ENCODE measurements around the gene NAALADL2. TPM values are rescaled to one million over a fixed set of nuclear protein-coding genes. Genes with fewer than 3 reads are reported as not detected.

The NAALADL2 gene
- polyA plus RNA-seq, 3 donors from 2014 or later: 0.10 TPM; not detected in 2

DNA sequence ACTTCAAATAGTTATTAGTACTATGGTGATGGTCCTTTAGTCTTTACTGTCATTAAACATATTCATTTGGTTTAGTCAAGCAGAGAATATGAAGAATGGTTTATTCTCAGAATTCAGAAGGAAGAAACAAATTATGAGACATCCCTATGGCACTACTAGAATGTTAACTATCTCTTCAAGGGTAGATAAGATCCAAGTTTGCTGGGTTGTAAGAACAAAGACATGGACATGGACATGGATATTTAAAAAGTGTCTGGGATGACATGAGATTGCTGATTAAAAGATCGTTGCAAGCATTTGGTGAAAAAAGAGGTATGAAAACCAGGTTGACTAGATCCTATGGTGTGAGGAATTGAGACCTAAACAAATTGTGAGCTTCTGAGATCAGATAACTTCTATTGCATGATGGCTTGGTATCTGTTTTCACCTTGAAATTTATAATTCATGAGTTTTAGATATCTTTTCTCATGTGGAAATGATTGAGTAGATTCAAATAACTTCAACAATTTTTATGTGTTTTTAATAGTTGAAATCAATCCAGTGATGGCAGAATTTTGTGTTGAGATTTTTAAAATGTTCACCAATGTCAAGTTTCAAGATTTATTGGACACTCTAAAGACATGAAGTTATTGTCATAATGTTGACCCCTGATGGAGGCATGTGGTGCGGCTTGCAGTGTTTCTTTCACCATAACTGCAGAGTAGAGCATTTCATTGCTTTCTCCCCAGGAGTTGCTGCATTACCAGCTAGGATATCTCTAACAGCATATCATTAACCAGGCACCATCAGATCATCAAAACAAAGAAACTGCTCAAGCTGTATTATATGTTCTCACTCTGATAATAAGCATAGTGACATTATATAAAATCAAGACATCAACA lies 72.6 kb downstream of the NAALADL2 start:
- no peak overlapping the region for H3K4me3 Mint-ChIP-seq
- no peaks in the 10 kb centered on the region for H3K36me3 Mint-ChIP-seq
- peaks cover 6 to 30% (median 15%) of the 10 kb centered on the region in 6 donors for H3K9me3 Mint-ChIP-seq
- no peak overlapping the region for H3K27ac Mint-ChIP-seq
- H3K27me3 Mint-ChIP-seq (ENCODE audit: low read depth in 3 of 3): no peaks in the 10 kb centered on the region
- H3K4me1 Mint-ChIP-seq: no peaks in the 10 kb centered on the region
- no peak for DNase-seq

- H3K4me1 Mint-ChIP-seq: no peaks in the 10 kb centered on the region
- no peak for DNase-seq
- H3K36me3 Mint-ChIP-seq: no peaks in the 10 kb centered on the region
- no peak overlapping the region for H3K27ac Mint-ChIP-seq
- H3K27me3 Mint-ChIP-seq (ENCODE audit: low read depth in 3 of 3): peaks cover 0 to 3% (median 0%) of the 10 kb centered on the region in 3 donors
- H3K9me3 Mint-ChIP-seq: peaks cover 10 to 49% (median 28%) of the 10 kb centered on the region in 6 donors
- H3K4me3 Mint-ChIP-seq: no peak overlapping the region
Observed at GRCh38 chr3:174936590-174936989, 77.5 kb downstream of the NAALADL2 start.

GRCh38 chr3:174937478-174937877 lies 78.3 kb downstream of the NAALADL2 start:
- Mint-ChIP-seq H3K4me3 (no peak overlapping the region), H3K4me1 (no peaks in the 10 kb centered on the region), H3K27me3 (ENCODE audit: low read depth in 3 of 3) (peaks cover 0 to 3% (median 0%) of the 10 kb centered on the region in 3 donors), H3K27ac (no peak overlapping the region), H3K36me3 (no peaks in the 10 kb centered on the region), H3K9me3 (peaks cover 10 to 42% (median 28%) of the 10 kb centered on the region in 6 donors)
- DNase-seq: no peak

- H3K27ac Mint-ChIP-seq: no peak overlapping the region
- H3K4me1 Mint-ChIP-seq: no peaks in the 10 kb centered on the region
- DNase-seq: no peak
- H3K27me3 Mint-ChIP-seq (ENCODE audit: low read depth in 3 of 3): peaks cover 0 to 3% (median 0%) of the 10 kb centered on the region in 3 donors
- peaks cover 13 to 44% (median 29%) of the 10 kb centered on the region in 6 donors for H3K9me3 Mint-ChIP-seq
- H3K36me3 Mint-ChIP-seq: no peaks in the 10 kb centered on the region
- no peak overlapping the region for H3K4me3 Mint-ChIP-seq
Observed at GRCh38 chr3:174938102-174938501, 79.0 kb downstream of the NAALADL2 start.

GRCh38 chr3:174940151-174940550 lies 81.0 kb downstream of the NAALADL2 start:
- no peaks in the 10 kb centered on the region for H3K4me1 Mint-ChIP-seq
- H3K36me3 Mint-ChIP-seq: no peaks in the 10 kb centered on the region
- H3K27me3 Mint-ChIP-seq (ENCODE audit: low read depth in 3 of 3): peaks cover 0 to 3% (median 0%) of the 10 kb centered on the region in 3 donors
- H3K27ac Mint-ChIP-seq: no peak overlapping the region
- no peak for DNase-seq
- H3K4me3 Mint-ChIP-seq: no peak overlapping the region
- peaks cover 18 to 52% (median 33%) of the 10 kb centered on the region in 6 donors for H3K9me3 Mint-ChIP-seq

- Mint-ChIP-seq H3K27me3 (ENCODE audit: low read depth in 3 of 3) (peaks cover 0 to 3% (median 0%) of the 10 kb centered on the region in 3 donors), H3K9me3 (peaks cover 15 to 50% (median 28%) of the 10 kb centered on the region in 6 donors), H3K36me3 (no peaks in the 10 kb centered on the region), H3K4me1 (no peaks in the 10 kb centered on the region), H3K4me3 (no peak overlapping the region), H3K27ac (no peak overlapping the region)
- DNase-seq: no peak
Observed at GRCh38 chr3:174945276-174945675, 86.1 kb downstream of the NAALADL2 start.

DNA sequence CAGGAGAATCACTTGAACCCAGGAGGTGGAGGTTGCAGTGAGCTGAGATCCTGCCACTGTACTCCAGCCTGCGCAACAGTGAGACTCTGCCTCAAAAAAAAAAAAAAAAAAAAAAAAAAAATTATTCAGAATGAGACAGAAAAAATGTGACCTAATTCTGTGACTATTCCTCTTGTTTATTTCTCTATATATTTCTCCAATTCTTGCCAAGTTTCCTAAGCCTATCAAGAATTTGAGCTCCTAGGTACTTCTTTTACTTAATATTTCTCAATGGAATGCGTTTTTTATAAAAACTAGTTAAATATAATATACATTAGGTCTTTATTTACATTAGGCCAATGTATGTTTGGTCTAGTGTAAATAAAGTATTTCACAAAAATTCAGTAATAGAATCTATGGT lies 86.8 kb downstream of the NAALADL2 start:
- H3K9me3 Mint-ChIP-seq: peaks cover 11 to 45% (median 24%) of the 10 kb centered on the region in 6 donors
- H3K4me3 Mint-ChIP-seq: no peak overlapping the region
- H3K36me3 Mint-ChIP-seq: no peaks in the 10 kb centered on the region
- no peaks in the 10 kb centered on the region for H3K4me1 Mint-ChIP-seq
- DNase-seq: no peak
- H3K27ac Mint-ChIP-seq: no peak overlapping the region
- H3K27me3 Mint-ChIP-seq (ENCODE audit: low read depth in 3 of 3): no peaks in the 10 kb centered on the region

DNA sequence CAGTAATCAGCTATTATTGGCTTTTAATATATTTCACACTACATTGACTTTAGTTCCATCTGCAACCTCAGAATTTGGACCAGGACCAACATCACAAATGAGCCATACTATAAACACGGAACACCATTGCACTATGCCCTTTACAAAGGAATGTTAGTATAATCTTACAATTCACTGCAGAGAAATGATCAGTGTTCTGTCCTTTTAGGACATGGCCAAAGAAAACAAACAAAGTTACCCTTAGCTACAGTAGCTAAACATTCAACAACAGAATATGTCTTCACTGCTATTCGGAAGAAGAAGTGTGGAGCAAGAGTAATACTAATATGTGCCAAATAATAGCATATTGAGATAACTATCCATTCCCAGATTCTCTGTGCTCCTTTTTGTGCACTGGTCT lies 90.4 kb downstream of the NAALADL2 start:
- Mint-ChIP-seq H3K27ac (no peak overlapping the region), H3K36me3 (no peaks in the 10 kb centered on the region), H3K4me3 (no peak overlapping the region), H3K27me3 (ENCODE audit: low read depth in 3 of 3) (no peaks in the 10 kb centered on the region), H3K4me1 (no peaks in the 10 kb centered on the region), H3K9me3 (peaks cover 0 to 44% (median 11%) of the 10 kb centered on the region in 6 donors)
- no peak for DNase-seq

DNA sequence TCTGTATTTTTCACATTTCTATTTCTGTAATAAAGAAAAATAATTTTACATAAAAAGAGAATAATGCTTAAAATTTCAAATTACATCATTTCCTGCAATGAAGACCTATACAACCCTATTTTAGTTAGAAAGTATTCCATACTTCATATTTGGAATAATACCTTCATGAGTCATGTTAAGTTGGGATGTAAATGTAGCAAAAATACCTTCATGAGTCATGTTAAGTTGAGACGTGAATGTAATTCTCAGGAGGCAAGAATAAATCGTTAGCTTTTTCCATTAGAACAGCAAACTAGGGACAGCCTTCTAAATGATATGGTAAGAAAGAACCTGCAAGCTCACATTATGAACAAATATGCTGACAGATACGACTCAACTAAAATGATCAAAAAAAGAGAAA lies 91.9 kb downstream of the NAALADL2 start:
- Mint-ChIP-seq H3K4me1 (no peaks in the 10 kb centered on the region), H3K27ac (no peak overlapping the region), H3K36me3 (no peaks in the 10 kb centered on the region), H3K27me3 (ENCODE audit: low read depth in 3 of 3) (no peaks in the 10 kb centered on the region), H3K9me3 (peaks cover 0 to 47% (median 11%) of the 10 kb centered on the region in 6 donors), H3K4me3 (no peak overlapping the region)
- no peak for DNase-seq

DNA sequence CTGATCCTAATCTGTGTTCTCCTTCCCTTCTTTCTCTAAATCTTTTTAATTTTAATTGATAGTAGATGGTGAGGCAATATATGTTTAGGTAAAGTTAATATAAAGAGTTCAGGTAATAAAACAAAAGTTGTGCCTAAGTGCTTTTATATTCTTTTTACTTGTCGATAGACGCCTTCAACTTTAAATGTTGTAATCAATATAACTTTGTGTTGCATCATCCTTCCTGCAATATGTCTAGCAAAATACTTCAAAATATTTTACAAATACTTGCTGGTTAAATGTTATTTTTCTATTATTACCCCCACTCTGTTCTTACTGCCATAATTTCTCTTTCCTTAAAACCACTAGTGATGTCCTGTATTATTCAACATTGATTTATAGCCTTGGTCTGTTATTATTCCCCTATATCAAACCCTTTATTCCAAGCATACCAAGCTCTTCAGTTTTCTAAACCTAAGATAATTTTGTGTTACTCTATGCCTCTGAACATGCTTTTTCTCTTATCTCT lies 92.4 kb downstream of the NAALADL2 start:
- Mint-ChIP-seq H3K36me3 (no peaks in the 10 kb centered on the region), H3K27ac (no peak overlapping the region), H3K4me3 (no peak overlapping the region), H3K9me3 (peaks cover 2 to 50% (median 11%) of the 10 kb centered on the region in 6 donors), H3K4me1 (no peaks in the 10 kb centered on the region), H3K27me3 (ENCODE audit: low read depth in 3 of 3) (no peaks in the 10 kb centered on the region)
- DNase-seq: no peak

DNA sequence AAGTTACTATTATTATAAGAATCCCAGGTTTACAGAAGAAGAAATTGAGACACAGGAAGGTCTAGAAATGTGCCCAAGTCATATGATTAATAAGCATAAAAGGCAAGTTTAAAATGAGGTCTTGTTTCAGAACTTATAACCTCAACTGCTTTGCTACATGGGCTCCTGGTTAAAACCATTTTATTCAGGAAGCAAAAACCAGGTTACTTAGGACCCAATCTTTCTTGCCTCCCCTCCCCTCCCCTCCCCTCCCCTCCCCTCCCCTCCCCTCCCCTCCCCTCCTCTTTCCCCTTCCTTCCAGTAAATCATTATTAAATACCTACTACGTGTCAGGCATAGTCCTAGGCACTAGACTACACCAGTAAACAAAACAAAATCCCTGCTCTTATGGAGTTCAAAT lies 93.9 kb downstream of the NAALADL2 start:
- H3K27ac Mint-ChIP-seq: no peak overlapping the region
- peaks cover 0 to 1% (median 0%) of the 10 kb centered on the region in 3 donors for H3K27me3 Mint-ChIP-seq (ENCODE audit: low read depth in 3 of 3)
- no peak for DNase-seq
- no peak overlapping the region for H3K4me3 Mint-ChIP-seq
- no peaks in the 10 kb centered on the region for H3K36me3 Mint-ChIP-seq
- no peaks in the 10 kb centered on the region for H3K4me1 Mint-ChIP-seq
- peaks cover 2 to 64% (median 12%) of the 10 kb centered on the region in 6 donors for H3K9me3 Mint-ChIP-seq

DNA sequence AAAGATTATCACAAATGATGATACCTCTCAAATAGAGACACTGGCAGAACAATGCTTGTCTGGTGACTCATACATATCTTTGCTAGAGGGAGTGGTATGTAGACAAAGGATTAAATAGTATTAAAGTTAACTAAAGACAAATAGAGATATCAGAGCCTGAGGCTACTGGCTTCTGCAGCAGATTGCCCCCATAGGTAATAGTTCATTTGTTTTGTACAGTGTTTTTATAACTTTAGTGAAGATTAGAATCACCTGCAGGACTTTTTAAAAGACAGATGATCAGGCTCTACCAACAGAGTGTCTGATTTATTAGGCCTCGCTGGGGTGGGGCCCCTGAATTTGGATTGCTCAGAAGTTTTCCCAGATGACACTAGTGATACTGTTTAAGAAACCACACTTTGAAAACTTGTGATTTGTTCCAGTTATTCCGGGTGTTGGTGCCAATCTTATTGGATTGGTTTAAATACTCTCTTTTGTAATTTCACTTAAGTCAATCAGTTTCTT lies 96.4 kb downstream of the NAALADL2 start:
- Mint-ChIP-seq H3K4me3 (no peak overlapping the region), H3K27ac (no peak overlapping the region), H3K36me3 (no peaks in the 10 kb centered on the region), H3K9me3 (peaks cover 3 to 57% (median 15%) of the 10 kb centered on the region in 6 donors), H3K27me3 (ENCODE audit: low read depth in 3 of 3) (peaks cover 0 to 1% (median 0%) of the 10 kb centered on the region in 3 donors), H3K4me1 (no peaks in the 10 kb centered on the region)
- no peak for DNase-seq

- H3K4me3 Mint-ChIP-seq: no peak overlapping the region
- peaks cover 0 to 1% (median 0%) of the 10 kb centered on the region in 3 donors for H3K27me3 Mint-ChIP-seq (ENCODE audit: low read depth in 3 of 3)
- H3K4me1 Mint-ChIP-seq: no peaks in the 10 kb centered on the region
- peaks cover 5 to 47% (median 15%) of the 10 kb centered on the region in 6 donors for H3K9me3 Mint-ChIP-seq
- no peak for DNase-seq
- no peaks in the 10 kb centered on the region for H3K36me3 Mint-ChIP-seq
- no peak overlapping the region for H3K27ac Mint-ChIP-seq
Observed at GRCh38 chr3:174957081-174957480, 97.9 kb downstream of the NAALADL2 start.

DNA sequence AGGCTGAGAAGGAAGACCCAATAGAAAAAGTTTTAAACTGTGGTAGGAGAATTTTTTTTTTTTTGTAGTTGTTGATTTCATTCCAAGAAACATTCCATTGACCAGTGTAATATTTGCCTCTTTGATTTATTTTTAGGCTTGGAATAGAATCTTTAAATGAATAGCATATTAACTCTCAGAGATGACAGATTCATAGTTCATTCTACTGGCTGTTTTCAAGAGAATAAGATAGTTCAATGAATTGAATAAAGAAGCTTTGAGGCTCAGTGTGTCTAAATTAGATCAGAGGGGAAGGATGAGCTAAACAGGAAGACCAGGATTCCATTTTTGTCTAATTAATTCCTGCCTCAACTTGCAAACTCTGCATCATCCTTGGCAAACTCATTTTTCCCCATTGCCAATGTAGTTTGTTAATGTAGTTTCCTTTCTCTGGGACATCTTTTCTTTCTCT lies 98.4 kb downstream of the NAALADL2 start:
- Mint-ChIP-seq H3K9me3 (peaks cover 5 to 47% (median 15%) of the 10 kb centered on the region in 6 donors), H3K4me1 (no peaks in the 10 kb centered on the region), H3K4me3 (no peak overlapping the region), H3K36me3 (no peaks in the 10 kb centered on the region), H3K27ac (no peak overlapping the region), H3K27me3 (ENCODE audit: low read depth in 3 of 3) (peaks cover 0 to 1% (median 0%) of the 10 kb centered on the region in 3 donors)
- DNase-seq: no peak

Data from immature natural killer cell (primary cell).